ENCODE measurements around the gene HS3ST4.

The HS3ST4 gene

DNA sequence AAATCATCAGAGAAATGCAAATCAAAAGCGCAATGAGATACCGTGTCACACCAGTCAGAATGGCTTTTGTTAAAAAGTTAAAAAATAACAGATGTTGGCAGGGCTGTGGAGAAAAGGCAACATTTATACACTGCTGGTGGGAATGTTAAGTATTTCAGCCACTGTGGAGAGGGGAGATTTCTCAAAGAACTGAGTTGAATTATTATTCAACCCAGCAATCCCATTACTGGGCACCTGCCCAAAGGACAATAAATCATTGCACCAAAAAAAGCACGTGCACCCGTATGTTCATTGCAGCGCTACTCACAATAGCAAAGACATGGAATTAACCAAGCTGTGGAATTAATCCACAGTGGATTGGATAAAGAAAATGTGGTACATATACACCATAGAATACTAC lies 204.7 kb downstream of the HS3ST4 start:
- no peak for DNase-seq (ENCODE audit: low spot score)

DNA sequence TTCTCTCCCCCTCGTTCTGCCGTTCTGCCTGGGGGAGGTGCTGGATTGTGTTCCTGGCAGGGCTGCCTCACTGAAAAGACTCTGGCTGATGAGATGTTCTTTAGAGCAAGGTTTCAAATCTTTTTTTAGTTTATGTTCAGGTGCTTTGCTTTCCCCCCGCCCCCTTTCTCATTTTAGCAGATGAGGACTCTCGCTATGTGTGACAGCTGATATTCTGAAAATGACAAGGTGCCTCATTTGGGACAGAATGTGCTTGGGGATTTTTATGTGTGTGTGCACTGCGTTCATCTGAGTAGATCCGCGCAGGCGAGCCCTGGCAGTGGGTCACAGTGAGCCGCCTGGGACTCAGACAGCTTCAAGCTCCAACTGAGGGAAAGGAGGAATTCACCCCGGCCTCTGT lies 205.9 kb downstream of the HS3ST4 start:
- no peak for DNase-seq (ENCODE audit: low spot score)

DNA sequence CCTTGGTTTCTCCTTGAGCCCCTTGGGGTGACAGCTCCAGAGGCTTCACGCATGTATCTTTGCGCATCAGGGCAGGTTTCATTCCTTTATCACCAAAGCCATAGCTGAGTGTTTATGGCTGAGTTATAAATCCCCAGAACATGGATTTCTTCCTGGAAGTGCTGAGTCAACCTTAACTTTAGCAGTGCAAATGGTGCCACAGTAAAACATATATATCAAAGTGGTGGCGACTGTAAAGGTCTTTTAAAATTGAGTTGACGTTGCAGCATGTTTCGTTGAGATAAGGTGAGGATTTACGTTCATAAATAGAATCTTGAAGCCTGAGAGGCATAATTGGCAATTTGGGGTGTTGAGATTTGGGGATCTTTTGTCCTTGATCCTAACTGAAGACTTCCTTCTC lies 214.1 kb downstream of the HS3ST4 start:
- DNase-seq (ENCODE audit: low spot score) = no peak

DNA sequence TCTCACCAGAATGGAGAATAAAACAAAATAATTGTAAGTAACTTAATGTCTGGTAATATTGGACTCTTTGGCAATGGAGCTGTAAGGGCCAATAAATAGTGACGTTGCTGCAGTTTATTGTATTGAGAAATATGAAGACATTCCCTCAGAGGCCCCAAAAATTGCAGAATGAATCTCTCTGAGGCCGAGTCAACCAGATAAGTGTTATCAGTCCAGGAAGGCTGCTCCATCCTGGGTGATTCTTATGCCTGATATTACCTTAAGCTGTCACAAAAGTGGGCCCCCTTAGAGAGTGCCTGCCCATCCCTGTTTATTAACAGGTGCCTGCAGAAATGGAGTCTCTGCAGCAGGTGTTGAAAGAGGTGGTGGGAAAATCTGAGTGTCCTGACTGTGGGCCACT lies 219.2 kb downstream of the HS3ST4 start:
- DNase-seq (ENCODE audit: low spot score) = no peak

DNA sequence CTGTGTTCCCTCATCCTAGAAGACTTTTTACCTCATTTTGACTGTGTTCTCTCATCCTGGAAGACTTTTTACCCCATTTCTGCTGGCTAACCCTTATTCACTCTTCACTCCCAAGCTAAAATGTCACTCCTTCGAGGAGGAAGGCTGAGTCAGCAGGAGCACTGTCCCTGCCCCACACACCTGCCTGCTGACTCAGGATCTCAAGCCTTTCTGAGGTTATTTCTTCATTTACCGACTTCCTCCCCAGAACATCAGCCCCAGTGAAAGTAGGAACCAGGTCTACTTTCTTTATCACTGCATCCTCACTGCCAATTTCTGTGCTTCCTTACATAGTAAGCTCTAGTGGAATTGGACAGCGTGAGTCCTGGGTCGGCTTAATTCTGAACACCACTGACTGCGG lies 220.6 kb downstream of the HS3ST4 start:
- DNase-seq (ENCODE audit: low spot score) = peak; percentile 56

DNA sequence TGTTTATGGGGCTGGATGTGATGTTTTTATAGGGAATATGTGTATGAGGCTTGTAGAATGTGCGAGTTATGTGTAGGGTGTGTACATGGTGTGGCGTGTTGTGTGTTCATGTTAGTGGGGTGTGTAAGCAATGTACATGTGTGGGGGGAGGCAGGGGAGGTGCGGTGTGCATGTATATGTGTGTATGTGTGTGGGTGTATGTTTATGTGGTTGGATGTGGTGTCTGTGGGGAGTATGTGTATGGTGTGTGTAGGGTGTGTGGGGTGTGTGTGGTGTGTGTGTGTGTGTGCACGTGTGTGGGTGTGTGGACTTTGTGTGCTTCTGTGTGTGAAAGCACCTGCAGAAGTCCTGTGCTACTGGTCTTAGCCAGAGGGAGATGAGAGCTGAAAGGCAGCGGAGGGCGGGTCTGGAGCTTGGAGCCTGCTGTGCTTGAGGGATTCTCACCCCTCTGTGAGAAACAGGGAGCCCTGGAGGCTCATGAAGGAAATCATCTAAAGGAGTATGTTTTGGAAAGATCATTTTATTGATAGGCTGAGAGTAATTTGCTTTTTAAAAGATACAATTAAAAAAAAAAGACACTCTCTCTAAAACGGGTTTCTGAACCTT lies 222.7 kb downstream of the HS3ST4 start:
- no peak for DNase-seq (ENCODE audit: low spot score)

DNA sequence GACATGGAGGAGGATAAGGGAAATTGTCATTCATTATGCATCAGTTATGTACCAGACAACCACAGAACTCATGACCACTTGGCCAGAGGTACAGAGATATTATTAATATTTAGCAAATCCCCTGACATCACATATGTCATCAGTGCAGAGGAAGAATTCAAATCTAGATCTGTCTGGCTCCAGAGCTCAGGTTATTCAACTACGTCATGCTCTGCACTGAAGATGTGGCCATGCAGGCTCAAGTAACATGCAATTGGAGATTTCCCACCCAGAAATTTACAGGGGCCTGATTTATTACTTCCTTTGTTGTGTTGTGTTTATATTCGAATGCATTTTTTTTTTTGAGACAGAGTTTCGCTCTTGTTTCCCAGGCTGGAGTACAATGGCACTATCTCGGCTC lies 224.3 kb downstream of the HS3ST4 start:
- DNase-seq (ENCODE audit: low spot score) = no peak

DNA sequence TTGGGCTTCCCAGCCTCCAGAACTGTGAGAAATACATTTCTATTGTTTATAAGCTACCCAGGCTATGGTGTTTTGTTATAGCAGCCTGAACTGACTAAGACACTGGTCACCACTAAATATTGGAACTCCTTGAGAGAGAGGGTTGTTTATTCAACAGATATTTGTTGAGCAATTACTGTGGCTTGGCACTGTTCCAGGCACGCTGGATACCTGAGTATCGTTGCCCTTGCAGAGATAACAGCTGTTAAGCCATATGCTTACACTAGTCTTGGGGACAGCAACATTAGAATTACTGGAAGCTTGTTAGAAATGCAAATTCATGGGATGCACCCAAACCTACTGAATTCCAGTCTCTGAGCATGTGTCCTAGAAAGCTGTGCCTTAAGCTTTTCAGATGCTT lies 230.7 kb downstream of the HS3ST4 start:
- DNase-seq (ENCODE audit: low spot score) = no peak

DNA sequence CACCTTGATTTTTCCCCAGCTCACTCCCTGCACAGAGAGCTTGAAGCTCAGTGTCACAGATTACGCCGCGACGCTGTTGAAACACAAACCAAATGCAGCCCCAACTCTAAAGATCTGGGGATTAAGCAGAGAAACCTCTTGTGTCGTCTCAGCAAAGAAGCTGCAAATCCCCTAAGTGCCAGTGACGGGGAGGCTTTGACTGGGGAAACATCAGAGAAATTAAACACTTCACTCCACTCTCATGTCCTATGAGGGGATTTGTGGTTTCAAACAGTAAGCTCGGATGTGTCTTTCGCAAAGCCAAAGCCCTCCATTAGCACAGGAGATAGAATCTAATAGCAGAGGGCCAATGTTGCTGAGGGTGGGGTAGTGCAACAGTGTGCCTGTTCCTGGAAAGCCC lies 233.7 kb downstream of the HS3ST4 start:
- DNase-seq (ENCODE audit: low spot score) = no peak

DNA sequence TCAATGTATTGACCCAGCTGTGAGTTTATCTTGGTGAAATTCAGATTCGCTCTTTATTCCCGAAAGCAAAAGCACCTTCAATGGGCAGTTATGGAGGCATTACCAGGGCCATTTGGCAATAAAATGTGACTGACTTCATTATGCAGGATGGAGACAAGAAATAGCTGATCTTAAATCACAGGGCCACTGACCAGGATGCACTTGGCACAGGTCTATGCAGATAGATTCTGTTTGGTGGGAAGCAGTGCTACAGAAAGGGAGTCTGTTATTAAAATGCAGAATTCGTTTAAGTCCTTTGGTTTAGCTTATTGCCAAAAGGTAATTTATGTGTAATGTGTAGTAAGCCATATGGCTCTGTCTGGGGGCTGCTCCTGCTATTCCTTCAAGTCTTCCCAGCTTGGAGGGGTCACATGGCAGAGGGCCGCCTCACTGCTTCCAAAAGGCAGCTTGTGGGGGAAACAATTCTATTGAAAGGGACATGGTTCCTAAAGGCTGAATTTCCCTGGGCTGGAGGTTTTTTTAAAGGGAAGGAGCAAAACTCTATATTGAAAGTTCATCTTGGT lies 239.8 kb downstream of the HS3ST4 start:
- no peak for DNase-seq (ENCODE audit: low spot score)

DNA sequence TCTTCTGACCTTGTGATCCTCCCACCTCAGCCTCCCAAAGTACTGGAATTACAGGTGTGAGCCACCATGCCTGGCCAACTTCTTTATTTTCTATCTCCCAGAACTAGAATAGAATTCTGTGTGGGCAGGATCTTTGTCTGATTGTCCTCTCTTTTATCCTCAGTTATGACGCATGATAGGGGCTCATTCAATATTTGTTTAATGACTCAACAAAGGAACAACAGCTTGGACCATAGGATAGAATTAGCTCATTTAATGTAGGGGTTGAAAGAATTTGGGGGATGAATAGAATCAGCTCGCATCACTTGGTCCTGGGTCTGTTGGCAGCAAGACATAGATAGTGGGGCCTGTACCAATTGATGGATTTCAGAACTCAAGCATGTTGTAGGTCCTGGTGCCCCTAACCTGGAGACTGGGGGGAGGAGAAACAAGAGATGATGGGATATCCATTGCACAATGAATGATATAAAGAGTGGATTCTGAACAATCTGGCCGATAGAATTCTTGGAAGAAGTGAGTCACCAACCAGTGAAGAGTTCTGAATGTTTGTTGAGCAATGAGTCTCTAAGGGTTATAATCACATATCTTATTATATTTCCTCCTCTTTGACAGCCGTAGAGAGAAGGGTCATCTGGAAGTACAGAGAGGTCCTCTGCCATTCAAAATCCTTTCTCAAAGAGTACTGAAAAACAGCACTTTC lies 250.2 kb downstream of the HS3ST4 start:
- DNase-seq (ENCODE audit: low spot score) = no peak

DNA sequence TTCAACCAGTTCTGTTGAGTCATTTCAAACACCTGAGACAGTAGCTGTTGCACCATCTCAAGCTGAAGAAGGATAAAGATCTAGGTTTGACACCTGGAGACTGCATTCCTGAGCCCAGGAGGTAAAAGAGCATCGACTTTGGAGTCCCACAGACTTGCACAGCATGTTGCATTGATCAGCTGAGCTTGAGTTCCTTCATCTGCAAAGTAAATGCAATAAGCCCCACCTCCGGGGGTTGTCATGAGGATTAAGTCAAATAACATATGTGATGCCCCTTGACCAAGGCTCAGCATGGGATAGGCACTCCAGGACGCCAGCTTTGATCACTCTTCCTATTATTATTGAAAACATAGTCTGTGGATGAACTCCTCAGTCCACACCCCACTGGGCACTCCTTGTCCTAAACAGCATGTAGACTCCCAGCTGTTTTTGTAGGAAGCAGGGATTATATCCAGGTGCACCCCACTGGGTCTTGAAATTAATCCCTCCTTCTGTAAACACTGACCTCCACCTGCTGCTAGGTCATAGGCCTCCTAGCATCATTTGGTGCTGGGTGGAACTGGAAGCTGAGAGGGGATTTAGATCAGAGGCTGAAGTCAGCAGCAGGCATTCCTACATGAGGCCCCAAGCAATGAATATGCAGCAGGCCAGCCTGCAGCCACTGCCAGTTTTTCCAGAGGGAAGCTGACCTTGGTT lies 259.0 kb downstream of the HS3ST4 start:
- DNase-seq (ENCODE audit: low spot score) = no peak

DNA sequence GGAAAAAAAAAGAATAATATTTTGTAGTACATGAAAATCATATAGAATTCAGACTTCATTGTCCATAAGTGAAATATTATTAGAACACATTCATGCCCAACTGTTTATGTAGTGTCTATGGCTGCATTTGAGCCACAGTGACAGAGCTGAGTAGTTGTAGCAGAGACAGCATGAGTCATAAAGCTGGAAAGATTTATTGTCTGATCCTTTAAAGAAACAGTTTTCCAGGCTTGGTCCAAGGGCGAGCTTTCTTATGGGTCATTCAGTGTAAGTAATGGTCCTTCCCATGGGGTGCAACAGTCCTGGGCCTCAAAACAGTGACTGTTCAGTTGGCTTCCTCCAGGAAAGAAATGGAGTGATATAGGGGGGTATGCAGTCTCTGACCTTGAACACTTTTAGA lies 260.2 kb downstream of the HS3ST4 start:
- DNase-seq (ENCODE audit: low spot score) = no peak

DNA sequence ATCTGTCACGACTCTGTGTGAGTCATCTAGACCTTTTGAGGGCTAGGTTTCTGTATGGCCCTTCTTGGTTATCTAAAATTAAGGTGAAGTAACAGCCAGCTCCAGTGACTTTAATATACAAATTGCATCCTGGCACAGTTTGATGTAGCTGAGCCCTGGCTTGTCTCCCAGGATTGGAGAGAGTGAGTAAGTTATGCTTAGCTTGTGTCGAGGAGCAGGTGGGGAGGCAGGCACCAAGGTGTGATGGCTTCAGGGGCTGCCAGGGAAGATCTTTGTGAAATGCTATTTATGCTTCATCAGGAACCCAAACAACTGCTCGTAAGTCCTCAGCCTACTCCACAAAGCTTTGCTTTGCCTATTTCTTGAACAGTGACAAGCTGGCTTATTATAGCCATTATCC lies 261.2 kb downstream of the HS3ST4 start:
- DNase-seq (ENCODE audit: low spot score) = peak; percentile 15

DNA sequence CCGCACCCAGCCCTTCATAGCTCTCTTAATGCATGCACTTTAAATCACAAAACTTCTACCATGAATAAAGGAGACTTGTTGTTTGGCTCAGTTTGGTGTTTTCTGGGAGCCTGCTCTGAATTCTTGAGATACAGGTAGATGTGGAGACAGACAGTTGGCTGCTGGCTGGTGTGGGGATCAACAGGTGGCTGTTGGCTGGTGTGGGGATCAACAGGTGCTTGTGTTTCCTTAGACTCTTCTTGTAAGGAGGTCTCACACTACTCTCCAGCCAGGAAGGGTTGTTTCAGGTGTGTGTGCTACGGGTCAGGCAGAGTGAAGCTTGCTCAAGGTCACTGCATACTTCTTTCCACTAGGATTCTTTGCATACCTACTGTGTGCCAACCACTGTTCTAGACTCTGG lies 265.9 kb downstream of the HS3ST4 start:
- no peak for DNase-seq (ENCODE audit: low spot score)

DNA sequence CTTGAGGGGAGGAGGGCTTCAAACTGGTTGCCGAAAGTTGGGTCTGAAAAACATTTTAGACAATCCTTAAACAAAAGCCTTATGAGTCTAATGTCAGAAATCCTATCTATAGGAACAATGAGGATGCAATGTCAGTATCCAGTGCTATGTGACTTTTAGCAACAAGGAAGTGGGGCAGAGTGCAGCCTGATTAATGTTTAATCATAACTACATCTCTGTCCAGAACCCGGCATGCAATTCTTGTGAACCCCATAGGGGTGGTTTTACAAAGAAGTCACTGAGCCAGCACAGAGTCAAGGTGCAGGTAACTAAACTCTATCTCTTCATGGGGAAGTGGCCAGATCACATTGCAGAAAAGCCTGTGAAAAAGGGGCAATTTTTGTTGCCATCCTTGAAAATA lies 267.5 kb downstream of the HS3ST4 start:
- DNase-seq (ENCODE audit: low spot score) = no peak

DNA sequence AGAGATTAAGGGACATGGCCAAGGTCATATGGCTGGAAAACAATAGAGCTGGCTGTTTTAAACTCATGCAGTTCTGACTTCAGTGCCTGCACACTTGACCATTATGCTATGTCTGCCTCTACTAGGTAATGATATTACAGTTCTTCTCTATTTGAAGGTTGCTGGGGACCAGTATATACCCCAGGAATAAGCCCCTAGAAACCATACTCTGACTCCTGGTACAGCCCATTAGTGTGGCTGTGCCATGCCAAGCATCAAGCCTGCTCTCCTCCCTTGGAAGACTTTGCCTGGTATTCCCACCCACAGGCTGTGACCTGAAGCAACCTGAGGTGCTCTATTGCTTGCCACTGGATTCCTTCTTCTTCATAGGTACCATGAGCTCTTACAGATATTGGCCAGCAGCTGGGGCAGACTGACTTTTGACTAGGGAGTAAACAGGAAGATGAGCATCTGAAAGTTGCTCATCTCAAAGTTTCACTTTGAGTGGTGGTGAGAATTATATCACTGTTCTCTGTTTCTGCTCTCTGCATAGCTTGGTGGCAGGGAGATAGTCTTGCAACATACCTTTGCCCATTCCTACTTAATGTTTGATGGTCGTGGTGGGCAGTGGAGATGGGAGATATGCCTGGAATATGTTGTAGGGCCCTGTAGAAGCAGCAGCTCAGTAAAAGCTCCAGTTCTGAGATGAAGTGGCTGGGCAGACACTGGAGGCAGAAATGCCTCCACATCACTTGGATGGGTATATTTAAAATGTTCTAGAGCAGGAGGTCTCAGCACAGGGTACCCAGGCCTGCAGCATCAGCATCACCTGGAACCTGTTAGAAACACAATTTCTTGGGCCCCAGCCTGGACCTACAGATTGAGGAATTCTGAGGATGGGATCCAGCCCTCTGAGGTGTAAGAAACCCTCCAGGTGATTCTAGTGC lies 274.7 kb downstream of the HS3ST4 start:
- DNase-seq (ENCODE audit: low spot score) = peak; percentile 30

DNA sequence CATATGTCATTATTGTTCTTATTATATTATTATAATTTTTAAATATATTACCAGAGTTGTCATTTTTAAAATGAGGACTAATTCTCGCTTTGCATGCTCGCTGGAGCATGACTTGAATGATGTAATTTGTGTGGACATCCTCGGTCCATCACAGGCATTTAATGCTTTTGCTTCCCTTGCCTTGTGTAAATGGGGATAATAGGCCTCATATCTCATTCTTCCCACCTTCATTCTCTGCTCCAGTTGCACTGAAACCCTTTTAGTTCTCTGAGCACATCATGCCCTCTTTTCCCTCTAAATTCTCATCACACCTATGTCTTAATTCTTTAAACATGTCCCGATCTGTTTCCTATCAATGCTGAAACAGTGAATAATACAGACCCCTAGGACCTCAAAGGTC lies 285.4 kb downstream of the HS3ST4 start:
- no peak for DNase-seq (ENCODE audit: low spot score)

DNA sequence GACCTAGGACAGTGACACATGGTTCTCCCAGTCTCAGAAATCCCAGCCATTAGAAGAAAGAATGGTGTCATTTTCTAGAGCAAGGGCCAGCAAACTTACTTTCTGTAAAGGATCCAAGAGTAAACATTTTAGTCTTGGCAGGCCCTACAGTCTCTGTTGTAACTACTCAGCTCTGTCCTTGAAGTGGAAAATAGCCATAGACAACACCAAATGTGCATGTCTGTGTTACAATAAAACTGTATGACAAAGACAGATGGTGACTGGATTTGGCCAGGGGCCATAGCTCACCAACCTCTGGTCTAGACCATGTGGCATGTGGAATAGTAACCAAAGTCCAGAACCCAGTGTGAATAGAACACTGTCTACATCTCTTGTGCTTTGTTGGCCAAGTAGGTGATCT lies 286.5 kb downstream of the HS3ST4 start:
- DNase-seq (ENCODE audit: low spot score) = peak; percentile 5

DNA sequence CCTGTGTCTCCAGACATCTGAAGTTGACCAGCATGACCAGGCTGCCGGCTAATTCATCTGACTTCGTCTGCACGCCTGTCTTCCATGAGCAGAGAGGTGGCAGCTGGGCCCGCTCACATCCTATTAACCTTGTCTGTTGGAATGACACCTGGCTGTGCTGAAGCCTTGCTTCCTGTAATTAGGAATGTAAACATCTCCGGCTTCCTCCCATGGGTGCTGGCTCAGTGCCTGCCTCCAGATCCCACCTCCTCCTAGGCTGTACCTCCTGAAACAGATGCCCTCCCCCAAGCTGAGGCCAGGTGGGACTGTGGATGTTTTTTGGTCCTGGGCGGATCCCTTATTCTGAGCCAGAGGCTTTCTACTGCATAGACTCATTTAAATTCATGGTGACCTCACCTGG lies 296.3 kb downstream of the HS3ST4 start:
- DNase-seq (ENCODE audit: low spot score) = no peak

DNA sequence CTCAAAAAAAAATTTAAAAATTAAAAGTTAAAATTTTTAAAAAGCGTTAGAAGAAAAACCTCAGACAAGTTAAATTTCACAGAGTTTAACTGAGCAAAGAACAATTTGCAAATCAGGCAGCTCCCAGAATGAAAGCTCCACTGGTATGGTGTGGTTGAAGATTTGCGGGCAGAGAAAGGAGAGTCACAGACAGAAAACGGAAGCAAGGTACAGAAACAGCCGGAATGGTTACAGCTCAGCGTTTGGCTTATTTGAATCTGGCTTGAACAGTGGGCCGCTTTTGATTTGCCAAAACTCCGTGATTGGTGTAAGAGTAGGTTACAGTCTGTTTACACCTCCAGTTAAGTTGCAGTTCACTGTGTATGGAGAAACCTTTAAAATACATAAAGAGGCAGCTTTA lies 297.1 kb downstream of the HS3ST4 start:
- DNase-seq (ENCODE audit: low spot score) = no peak

DNA sequence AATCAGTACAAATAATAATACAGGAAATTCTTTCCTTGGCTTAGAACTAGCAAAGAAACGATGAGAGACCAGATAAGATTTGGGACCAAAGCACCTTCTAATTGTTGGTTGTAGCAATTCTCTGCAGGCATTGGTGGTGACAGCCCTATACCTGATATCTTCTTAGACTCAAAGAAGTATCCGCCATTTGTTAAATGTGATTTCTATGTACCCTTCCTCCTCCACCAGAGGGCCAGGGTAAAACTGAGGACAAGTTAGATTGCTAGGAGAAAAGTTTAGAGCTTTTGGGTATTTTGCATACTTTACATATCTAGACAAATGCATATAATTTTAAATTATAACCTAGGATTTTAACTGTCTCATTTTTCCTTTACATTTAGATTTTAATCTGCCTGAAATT lies 304.3 kb downstream of the HS3ST4 start:
- DNase-seq (ENCODE audit: low spot score) = no peak

All from pons (tissue), 1 donor.